Activated CD4-positive, alpha-beta T cell treated with anti-CD3 and anti-CD28 coated beads, Interleukin-2, amount 50 U/mL, for 48 hours (primary cell): ENCODE data around the gene ARHGAP24.
"Not testable (repeated sequence)": the region's sequence is repeated elsewhere in the genome, so short reads cannot be mapped to it uniquely, and the experiment has no call there.

Source experiments
- DNase-seq, 2 experiments: peaks; one replicate each; pipeline ENCODE4 v3.0.0-alpha.2; 2020

Gene ARHGAP24

DNA sequence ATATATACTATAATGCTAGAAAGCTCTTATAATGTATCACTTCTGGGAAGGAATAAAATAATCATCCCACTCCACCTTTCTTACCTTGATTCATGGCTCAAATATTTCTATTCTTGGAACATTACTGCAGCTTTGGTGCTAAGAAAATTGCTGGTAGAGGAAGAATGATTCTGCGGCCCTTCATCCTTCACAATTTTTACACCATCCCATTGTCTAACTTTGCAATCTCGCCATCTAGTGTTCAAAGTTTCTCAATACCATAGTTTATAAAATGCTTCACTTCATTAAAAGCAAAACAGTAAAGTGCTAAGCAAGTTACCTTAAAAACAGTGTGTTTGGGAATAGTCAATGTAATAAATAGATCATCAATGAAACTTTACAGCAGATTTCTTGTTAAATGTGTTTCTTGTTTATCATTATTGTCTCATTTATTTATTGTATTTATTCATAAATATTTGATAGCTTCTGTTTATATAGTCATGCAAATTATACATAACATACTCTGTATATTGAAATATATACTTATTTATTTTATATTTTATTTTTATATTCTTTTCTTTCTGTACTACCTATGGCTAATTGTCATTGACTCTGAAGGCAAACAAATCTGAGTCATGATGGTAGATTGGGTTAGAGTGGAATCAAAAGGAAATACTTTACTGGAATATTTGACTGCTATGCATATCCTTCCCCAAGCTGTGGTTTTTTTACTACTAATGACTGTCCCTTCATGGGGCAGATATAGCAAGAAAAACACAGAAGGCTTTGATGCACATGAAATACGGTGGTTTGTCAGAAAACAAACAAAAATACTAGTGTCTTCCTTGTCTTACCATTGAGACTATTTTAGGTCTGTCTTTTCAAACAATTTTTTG lies 494.2 kb downstream of the ARHGAP24 start:
- no peak for DNase-seq

DNA sequence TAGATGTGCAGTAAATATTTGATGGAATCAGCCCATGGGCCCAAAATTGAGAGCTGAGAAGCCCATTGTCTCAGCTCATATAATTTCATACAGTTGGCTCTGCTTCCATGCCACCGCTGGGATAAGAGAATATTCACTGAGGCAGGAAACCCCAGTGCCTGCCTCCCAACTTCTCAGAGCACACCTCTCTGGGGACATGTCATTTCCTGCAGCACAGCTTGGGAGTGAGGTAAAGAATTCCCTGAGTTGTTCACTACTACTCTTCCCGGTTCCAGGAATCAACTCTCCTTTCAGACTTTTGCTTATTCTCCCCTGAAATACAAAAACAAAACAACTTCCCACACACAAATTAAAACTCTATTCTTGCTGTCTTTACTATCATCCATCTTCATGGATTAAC lies 495.6 kb downstream of the ARHGAP24 start:
- no peak for DNase-seq

DNA sequence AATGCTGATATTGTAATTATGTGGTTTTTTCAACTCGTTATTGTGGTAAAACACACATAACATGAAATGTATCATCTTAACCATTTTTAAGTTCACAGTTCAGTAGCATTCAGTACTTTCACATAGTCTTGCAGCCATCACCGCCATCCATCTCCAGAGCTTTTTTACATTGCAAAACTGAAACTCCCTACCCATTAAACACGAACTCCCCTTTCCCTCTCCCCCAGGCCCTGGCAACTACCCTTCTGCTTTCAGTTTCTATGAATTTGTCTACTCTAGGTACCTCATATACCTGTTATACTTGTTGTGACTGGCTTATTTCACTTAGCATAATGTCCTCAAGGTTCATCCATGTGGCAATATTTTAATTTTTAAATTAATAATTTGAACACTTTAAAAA lies 504.3 kb downstream of the ARHGAP24 start:
- DNase-seq: no peak

DNA sequence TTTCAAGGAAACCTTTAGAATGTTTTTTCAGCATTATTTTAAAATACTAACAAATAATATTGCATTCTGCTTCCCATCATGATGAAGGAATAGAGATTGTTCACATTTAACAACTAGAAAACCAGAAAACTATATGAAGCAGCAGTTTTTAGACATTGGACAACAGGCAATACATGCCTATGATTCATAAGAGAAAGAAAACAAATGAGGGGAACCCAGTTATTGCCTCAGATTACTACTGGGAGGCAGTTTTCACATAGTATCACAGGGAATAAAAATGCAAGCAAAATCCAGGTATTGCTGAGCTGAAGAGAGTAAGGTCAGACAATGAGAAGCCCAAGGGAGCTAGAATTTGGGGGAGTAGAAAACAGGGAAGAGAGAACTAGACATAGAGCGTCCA lies 511.3 kb downstream of the ARHGAP24 start:
- DNase-seq: no peak

- no peak for DNase-seq
These were observed 518.7 kb downstream of the ARHGAP24 start for GRCh38 chr4:85993641-85994040.

GRCh38 chr4:85994576-85994975 lies 519.6 kb downstream of the ARHGAP24 start:
- DNase-seq: no peak

GRCh38 chr4:85995361-85995760 lies 520.4 kb downstream of the ARHGAP24 start:
- DNase-seq: no peak

- DNase-seq: no peak
These were observed 526.6 kb downstream of the ARHGAP24 start for GRCh38 chr4:86001591-86001990.

DNA sequence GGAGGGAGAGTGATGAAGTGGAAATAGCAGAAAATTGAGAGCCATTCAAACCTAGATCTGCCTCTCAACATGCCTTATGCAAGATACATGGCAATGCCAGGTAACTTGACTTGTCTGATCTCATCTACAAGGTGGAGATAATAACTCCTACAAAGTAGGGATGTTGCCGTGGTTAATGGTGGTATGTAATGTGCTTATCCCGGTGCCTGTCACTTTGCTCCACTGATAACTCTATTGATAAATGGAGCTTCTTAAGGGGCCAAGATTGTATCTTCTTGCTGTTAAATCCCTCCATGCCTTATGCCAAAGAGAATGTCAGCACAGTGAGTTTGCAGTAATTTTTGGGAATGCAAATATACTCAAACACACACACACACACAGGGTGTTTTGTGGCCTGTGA lies 529.1 kb downstream of the ARHGAP24 start:
- DNase-seq: no peak

DNA sequence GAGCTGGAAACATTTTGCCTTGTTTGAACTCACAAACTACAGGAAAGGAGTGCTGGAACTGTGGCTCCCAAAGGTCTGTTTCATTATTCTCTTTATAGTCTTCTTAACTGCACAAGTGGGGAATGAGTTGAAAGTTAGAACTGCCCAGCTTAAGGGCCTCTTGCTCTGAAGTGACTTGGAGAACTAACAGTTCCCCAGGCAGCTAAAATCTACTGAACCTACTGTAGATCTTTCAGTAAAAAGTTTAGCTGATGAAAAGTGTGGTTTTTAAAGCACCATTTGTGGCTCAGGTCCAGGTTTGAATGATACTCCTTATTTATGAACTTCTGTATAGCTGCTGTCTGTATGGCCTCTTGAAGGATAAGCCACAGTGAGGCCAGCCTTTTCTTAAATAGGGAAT lies 531.1 kb downstream of the ARHGAP24 start:
- no peak for DNase-seq

DNA sequence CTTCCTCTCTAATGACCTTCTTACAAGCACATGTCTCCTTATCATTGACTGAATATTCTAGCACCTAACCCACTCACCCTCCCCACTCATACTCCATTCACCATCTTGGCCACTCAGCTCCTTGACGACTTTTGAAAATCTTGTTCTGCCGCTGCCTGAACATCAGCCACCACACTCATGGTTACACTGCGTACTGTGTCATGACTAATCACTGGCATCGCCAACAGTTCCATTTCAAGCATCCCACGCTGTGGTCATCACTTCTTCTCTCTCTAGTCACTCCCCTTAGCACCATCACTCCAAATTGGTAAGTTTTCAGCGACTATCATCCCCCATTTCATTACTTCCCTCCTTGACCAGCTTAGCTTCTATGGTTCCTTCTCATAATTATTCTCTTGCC lies 532.1 kb downstream of the ARHGAP24 start:
- DNase-seq: no peak

GRCh38 chr4:86011117-86011516 lies 536.2 kb downstream of the ARHGAP24 start:
- DNase-seq: no peak

DNA sequence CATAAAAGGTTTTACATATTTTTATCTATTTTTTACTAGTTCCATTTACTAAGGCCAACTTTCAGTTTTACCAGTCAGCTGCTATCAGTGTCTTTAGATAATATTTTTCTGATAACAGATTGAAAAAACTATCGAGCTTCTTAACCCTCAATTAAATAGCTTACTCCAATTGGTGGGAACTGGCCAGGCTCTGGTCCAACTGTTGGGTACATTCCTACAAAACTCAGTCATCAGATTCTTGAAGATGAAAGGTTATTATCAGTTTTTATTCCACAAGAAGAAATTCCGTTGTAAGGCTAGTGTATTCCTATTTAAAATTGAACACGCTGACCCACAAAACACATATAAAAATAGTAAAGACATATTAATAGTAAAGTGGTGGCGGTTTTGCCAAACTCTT lies 538.7 kb downstream of the ARHGAP24 start:
- no peak for DNase-seq

DNA sequence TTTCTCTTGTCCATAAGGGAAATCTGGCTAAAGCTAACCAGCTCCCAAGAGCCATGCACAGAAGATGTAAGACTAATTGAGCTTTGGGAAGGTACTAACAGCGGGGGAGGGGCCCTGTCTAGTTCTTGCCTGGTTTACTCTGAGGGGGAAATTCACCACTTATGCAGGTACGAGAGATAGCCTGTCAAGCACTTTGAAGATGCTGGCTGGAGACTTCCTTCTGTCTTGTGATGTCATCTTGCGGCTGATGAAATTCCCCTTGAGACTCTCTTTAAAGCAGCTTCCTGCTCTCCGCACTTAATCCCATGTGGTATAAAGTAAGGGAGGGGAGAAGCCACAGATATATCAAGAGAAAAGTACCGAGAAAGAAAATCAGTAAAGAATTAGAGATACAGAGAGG lies 539.6 kb downstream of the ARHGAP24 start:
- DNase-seq: no peak

DNA sequence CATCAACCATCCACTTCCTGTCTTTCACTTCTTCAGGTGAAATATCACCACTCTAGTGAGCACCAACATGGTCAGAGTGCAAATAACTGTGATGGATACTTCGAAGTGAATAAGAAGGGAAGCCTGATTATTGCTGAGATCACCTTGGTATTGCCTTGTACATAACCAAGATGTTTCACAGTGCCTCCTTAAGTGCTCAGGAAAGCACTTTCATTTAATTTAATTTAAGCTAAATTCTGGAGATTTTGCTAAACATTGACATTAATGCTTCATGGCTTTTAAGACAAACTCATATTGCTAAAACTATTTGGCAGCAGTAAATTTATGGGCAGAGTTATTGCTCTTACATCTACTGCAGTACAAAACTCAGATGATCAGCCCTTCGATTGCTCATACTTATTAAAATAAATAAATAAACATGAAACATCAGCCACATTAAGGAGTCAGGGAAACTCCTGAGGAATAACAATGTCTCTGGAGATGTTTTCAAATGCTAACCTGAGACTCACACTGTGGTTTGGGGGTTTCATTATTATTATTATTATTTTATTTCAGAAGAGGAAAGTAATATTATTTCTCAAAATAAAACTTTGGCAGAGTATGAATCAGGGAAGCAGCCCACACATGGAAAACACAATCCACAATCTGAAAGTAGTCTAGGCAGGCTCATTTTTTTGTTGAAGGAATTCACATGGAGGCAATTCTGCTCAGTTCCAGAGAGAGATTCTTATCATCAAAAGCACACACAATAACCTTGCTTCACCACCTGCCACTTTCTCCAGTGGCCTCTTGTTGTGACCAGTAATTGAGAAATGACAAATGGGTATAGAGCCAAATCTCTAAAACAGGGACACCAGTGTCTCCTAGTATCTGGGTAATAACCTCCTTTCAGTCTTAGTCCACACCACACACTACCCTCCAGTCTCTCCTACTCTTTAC lies 540.7 kb downstream of the ARHGAP24 start:
- DNase-seq: no peak

GRCh38 chr4:86019362-86019761 lies 544.4 kb downstream of the ARHGAP24 start:
- DNase-seq: no peak

DNA sequence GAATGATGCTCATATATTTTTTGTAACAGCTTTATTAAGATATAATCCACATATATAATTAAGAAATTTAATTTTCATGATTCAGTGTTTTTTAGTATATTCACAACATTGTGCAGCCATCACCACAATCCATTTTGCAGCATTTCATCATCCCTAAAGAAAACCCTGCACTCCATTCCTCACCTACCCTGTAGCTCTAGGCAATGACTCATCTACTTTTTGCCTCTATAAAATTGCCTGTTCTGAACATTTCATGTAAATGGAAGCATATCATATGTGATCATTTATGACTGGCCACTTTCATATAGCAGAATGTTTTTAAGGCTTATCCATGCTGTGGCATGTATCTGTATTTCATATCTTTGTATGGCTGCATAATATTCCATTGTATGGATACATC lies 545.0 kb downstream of the ARHGAP24 start:
- no peak for DNase-seq

- not testable (repeated sequence) for DNase-seq
These were observed 546.7 kb downstream of the ARHGAP24 start for GRCh38 chr4:86021671-86022070.

- DNase-seq: no peak
These were observed 551.8 kb downstream of the ARHGAP24 start for GRCh38 chr4:86026720-86027119.

DNA sequence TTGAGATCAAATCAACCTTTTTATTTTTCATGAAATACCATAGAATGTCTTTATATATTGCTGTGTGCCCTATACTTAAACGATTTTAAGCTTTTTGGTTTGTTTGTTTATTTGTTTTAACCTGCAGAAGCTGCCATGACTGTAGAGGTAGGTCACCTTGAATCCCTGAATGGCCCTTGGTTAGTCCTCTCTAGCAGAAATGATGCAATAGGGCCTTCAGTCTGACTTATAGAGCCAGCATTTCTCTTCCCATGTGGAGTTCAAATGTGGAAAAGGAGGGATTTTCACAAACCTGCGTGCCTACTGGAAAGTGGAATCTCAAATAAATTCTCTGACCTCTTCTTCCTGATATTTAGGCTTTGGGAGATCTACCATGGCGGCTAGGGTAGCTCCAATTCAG lies 557.0 kb downstream of the ARHGAP24 start:
- no peak for DNase-seq

DNA sequence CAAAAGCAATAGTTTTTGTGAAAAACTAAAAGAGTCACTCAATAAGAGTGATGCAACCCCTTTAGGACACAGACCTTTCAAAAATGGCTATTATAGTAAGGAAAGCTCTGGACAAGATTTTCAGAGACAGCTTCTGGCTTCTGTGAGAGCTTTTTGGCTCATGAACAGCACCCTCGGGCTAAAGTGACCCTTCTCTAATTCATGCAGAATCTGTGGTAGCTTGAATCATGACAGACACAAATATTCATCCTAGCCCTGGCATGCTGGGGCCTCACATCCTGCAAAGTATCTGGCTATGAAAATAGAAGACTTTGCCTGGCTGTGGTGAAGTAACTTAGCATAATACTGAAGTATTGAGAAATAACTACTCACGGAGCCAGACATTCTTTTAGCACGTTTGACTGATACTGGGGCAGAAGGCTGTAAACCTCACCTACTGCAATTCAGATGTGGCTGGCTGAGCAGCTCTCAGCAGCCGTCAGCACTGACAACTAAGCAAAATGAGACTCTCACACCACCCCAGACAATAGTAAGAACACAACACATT lies 557.6 kb downstream of the ARHGAP24 start:
- no peak for DNase-seq

GRCh38 chr4:86033171-86033570 lies 558.2 kb downstream of the ARHGAP24 start:
- DNase-seq: no peak

DNA sequence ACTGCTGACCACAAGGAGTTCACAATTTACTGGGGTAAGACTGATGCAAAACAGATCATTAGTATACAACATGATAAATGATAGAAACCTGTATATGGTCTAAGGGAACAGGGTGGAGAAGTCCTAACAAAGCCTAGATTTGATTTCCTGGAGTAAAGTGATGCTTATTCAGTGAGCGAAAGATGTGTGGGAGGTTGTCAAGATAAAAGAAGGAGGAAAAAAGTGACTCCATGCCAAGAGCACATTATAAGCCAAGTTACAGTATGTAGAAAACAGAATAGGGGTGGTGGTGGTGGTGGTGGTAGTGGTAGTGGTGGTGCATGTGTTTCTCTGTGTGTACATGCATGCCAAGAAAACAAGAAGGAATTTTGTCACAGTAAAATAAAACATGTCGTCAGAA lies 559.7 kb downstream of the ARHGAP24 start:
- no peak for DNase-seq

DNA sequence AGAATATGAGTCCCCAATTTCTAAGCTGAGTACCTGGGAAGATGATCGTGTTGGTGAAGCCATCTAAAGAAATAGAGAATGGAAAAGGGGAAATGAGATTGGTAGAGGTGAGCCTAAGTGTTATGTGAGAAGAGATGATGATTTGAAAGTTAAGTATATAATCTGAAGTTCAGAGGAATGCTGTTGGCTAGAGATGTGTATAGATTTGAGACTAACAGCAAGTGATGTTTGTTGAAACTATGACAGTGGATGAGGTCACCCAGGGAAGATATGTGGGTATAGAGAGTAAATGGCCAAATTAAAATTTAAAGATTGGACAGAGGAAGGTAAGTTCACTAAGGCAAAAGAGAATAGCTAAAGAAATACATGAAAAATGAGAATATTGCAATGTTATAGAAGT lies 560.7 kb downstream of the ARHGAP24 start:
- DNase-seq: no peak
